Left hindlimb (tissue), 1 donor: ENCODE measurements around the gene ABCB8.

Experiments used
- DNase-seq: peaks from one replicate; pipeline ENCODE4 v3.0.0-alpha.2; 2018

ABCB8 gene

DNA sequence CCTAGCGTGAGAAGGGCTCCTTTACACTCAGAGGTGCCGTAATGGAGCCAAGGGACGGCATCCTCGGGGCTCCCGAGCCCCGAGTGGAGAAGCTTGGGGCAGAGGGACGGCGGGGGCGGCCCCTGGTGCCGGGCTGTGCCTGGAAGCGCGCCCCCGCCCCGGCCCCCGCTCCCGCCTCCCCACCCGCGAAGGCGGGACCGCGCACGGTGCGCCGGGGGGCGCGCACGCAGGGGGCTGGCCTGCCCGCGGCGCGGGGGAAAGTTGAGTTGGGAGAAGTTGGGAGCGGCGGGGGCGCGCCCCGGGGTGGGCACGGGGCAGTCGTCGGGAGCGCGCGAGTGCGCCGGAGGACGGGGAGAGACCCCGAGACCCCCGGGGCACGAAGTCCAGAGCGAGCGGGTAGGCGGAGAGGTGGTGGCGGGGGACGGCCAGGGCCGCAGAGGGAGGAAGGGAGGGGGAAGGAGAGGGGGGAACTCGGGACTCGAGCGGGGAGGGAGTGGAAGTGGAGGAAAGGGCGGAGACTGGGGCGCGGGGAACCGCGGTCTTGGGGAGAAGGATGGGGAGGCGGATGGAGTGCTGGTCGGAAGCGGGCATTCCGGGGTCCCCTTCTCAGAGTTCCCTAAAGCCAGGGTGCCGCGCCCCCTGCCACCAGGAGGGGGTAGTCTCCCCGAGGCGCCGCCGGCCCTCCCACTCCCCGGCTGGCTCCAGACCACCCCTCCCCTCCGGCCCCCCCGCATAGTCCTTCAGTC lies 31.3 kb downstream of the ABCB8 start, which contains the start of gene SLC4A2:
SLC4A2 (plus strand) TSS at position 223 of the 746 bp plus-strand sequence. CDS start 2,399 bp downstream, outside the sequence.
- peak; percentile 90 for DNase-seq

DNA sequence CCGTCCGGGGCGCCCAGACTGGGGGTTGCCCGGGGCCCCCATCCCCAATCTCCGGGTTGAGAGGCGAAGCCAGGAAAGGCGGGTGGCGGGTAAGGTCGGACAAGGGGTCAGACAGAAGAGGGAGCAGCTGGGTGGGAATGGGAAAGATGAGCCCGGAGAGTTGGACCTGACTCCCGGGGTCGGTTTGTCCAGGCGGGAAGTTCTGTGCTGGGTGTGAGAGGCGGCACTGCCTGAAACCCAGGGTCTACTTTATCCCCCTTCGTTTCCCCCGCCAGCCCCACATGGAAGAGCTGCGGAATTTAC lies 31.8 kb downstream of the ABCB8 start:
- DNase-seq, result no peak

DNA sequence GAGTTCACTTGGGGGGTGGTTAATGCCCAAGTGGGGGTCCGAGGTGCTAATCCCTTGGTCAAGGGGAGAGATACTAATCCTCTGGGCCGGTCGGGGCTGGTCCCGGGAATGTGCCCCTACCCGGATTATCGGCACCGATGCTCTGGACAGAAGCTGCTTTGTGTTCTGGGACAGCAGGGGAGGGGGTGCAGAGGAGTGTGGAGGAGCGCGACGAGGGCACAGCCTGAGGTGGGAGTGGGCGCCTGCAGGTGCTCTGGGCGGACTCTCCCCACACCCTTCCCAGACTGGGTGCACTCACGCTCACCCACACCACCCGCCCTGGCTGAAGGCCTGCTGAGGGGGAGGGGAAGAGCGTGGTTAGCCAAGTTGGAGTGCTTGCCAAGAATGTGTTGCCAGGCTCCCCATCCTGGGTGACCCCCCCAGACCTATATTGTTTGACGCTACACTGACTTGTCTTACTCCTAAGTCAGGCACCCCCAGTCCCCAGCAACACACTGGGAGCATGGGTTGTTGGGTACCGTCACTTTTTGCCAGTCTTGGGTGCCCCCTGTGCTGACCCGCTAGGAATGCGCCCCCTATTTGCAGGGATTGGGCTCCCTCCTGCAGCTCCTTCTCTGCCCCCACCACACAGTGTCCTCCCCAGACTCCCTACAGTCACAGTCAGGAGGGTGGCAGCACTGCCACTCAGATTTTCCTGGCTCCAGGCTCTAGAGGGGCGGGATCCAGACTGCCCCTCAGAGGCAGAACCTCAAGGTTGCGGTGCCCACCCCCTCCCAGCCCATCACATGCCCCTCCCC lies 32.4 kb downstream of the ABCB8 start:
- DNase-seq, result peak; percentile 62

DNA sequence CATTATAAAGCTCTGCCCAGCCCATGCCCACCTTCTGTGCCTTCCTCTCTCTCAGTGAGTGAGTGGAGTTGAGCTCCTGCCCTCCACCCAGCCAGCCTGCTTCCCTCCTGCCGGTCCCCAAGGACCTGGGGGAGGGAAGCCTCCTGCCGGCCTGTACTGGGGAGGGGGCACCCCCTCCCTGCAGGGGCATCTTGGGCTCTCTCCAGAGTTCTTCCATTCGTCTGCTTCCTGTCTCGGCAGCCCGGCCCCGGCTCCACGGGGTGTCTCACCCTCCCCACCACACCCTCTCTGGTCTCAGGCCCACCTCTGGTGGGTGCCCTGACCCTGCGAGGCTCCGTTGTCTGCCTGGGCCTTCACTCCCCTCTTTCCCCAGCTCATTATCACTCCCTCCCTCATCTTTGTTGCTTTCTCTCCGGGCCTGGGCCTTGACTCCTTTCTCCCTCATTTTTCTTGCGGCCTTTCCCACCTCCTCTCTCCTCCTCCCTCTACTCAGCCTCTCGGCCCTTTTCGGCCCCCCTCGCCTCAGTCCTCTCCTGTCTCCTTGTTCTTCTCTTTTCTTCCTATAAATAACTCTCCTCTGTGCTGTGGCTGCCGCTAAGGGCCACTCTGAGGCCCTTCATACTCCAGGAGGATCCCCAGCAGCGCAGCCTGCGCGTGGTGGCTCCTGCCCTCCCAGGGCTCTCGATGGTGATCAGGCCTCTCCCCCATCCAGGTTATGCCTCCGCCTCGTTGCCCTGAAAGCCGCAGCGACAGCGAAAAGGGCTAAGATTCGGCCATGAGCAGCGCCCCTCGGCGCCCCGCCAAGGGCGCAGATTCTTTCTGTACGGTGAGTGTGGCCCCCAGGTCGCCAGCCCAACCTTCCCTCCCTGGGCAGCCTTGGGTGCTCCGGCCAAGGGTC lies 33.2 kb downstream of the ABCB8 start:
- DNase-seq, result no peak

DNA sequence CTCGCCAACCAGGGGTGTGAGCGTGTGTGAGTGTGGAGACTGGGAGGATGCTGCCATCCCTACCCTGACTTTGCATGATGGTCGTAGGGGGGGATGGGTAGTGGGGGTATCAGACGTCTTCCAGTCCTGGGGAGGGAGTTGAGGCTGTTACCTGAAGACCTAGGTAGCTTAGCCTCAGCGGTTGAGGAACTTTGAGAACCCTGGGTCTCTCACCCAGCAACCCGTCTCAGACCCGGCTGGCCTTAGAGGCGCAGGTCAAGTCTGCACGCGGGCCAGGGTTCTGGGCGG lies 33.8 kb downstream of the ABCB8 start:
- no peak for DNase-seq

DNA sequence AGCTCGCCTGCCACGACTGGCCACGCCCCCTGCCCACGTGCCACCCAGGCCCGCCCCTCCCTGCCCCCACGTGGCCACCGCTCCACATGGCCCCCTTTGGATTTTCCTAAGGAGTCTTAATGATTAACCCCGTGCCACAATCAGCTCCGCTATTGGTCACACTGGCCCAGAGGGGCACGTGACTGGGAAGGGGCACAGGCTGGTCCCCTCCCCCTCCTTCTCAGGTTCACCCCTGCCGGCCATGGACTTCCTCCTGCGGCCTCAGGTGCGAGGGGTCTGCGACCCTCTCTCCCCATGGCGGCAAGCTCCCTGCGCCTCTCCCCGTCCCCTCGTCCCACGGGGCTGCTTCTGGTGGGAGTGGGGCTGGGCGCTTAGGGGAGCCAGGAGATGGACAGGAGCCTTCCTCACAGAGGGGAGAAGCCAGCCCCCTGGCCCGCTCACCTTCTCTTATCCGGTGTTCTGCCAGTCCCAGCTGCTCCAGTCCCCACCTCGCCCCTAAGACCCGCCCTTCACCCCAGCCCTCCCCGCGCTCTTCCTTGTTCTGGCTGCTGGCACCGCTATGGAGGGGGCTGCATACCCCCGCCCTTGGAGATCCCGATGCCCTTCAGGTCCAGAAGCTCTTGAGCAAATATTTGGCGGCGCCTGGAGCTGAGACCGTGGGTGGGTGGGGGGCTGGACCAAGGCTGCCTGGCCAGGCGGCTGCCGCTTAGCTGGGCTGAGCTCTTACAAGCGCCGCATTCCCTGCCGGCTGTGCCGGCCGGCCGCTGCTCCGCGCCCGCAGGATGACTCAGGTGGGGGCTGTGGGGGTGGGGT lies 34.4 kb downstream of the ABCB8 start:
- DNase-seq, result peak; percentile 59

DNA sequence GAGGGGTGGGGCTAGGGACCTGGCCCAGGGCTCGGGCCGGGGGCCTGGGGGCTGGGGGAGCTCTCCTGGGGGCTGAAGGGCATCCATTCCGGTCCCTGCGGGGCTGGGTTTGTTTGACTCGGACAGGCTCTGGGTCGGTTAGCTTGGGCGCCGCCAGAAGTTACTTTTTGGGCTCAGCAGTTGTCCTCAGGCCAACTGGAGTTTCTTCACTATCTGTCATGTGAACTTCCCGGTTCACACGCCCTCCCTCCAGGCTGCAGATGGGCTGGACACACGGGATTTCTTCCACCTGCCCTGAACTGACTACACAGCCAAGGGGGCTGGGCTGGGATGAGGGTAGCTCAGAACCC lies 34.9 kb downstream of the ABCB8 start:
- DNase-seq, result no peak

DNA sequence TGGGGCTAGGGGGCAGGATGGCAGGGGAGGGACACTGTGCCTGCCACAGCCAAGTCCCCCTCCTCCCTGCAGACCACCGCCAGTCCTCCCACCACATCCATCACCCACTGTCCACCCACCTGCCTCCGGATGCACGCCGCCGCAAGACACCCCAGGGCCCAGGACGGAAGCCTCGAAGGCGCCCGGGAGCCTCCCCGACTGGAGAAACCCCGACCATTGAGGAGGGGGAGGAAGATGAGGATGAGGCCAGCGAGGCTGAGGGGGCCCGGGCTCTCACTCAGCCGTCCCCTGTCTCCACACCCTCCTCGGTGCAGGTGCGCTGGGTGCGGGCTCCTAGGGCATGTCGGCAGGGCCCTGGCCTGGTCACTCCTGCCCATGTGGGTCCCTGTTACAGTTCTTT lies 36.2 kb downstream of the ABCB8 start:
- no peak for DNase-seq

DNA sequence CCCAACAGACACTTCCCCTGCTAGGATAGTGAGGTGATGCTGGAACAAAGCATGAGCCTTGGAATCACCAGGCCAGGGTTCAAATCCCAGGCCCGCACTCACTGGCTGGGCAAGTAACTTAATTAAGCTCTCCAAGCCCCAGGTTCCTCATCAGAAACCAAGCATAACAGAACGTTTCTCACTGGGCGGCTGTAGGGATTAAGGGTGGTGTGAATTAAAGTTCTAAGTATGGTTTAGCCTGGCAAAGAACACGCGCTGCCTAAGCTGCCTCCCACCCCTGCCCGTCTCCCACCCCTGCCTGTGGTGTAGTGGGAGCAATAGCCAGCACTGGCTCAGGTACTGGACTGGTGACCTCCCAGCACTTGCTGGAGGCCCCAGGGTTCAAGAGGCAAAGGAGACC lies 36.7 kb downstream of the ABCB8 start:
- no peak for DNase-seq

DNA sequence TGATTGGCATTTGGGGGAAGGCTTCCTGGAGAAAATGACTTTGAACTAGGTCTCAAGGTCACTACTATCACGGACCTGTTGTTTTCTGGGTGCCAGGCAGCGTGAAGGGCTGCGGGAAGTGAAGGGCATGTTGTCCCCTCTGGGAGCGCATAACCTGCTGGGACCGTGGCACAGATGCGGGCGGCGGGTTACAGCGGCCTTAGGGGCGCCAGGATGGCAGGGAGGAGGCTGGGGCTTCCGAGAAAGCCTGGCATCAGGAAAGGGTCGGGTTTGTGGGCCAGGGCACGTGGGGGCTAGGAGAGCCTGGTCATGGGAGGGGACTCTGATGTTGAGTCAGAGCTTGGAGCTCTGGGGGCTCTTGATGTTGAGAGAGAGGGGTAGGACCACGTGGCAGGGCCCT lies 37.3 kb downstream of the ABCB8 start:
- no peak for DNase-seq

DNA sequence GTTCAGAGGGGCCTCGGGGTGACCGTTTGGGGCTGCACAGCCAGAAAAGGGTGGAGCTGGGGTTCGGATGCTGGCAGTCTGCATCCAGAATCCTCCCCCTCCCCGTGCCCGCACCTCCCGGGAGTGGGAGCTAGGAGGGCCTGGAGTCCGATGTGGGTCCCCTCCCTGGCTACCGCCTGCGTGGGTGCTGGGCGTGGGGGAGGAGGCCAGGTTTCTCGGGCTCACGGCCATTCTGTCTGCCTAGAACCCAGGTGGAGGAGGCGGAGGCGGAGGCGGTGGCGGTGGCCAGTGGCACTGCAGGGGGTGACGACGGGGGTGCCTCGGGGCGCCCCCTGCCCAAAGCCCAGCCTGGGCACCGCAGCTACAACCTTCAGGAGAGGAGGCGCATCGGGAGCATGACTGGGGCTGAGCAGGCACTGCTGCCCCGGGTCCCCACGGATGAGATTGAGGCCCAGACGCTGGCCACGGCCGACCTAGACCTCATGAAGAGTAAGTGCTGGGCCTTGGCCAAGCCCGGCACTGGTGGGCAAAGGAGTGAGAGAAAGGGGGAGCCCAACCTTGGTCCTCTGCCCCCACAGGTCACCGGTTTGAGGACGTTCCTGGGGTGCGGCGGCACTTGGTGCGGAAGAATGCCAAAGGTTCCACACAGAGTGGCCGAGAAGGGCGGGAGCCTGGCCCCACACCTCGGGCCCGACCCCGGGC lies 38.2 kb downstream of the ABCB8 start:
- no peak for DNase-seq

DNA sequence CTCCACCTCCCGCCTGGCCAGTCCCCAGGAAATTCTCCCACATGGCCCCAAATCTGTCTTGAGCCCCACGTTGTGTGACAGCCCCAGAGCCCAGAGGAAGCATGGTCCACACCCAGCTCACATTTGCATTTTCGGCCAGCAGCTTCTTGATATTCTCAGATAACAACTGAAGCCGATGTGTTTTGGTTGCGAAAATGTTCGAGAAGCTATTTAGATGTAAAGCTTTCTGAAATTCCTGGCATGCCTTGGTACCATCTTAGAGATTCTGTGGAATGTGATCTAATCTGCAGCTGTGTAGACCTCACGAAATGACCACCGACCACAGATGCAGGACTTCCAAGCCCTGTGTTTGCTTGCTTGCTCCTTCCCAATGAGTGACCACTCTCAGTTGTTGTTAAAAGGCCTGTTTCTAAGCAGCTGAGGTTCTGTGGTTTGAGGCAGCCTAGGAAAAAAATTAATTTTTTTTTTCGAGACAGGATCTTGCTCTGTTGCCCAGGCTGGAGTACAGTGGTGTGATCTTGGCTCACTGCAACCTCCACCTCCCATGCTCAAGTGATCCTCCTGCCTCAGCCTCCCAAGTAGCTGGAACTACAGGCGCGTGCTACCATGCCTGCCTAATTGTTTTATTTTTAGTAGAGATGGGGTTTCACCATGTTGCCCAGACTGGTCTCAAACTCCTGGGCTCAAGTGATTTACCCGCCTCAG lies 40.0 kb downstream of the ABCB8 start:
- no peak for DNase-seq

DNA sequence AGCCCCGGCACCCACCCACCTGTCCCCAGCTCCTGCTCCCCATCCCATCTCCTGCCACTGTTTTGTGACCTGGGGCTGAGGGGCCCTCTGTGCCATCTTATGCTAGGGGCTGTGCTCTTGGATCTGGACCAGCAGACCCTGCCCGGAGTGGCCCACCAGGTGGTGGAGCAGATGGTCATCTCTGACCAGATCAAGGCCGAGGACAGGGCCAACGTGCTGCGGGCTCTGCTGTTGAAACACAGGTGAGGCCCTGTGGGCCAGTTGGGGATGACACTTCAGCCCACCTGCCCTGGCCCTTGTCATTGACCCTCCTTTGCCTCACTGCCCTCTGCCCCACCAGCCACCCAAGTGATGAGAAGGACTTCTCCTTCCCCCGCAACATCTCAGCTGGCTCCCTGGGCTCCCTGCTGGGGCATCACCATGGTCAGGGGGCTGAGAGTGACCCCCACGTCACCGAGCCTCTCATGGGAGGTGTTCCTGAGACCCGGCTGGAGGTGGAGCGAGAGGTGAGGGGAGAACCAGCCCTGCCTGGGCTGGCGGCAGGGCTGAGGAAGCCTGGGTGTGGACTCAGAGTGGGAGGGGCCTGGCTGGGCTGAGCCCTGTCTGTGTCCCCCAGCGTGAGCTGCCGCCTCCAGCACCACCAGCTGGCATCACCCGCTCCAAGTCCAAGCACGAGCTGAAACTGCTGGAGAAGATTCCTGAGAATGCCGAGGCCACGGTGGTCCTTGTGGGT lies 41.8 kb downstream of the ABCB8 start:
- DNase-seq, result no peak

DNA sequence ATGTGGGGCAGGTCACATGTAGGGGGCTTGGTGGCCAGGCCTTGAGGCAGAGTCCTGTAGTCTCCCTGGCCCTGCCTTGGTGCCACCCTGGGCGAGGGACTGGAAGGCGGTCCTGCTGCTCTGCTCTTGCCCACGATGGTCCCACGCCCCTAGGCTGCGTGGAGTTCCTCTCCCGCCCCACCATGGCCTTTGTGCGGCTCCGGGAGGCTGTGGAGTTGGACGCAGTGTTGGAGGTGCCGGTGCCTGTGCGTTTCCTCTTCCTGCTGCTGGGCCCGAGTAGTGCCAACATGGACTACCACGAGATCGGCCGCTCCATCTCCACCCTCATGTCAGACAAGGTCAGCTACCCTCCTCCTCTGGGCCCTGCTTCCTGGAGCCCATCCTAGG lies 42.3 kb downstream of the ABCB8 start:
- no peak for DNase-seq

DNA sequence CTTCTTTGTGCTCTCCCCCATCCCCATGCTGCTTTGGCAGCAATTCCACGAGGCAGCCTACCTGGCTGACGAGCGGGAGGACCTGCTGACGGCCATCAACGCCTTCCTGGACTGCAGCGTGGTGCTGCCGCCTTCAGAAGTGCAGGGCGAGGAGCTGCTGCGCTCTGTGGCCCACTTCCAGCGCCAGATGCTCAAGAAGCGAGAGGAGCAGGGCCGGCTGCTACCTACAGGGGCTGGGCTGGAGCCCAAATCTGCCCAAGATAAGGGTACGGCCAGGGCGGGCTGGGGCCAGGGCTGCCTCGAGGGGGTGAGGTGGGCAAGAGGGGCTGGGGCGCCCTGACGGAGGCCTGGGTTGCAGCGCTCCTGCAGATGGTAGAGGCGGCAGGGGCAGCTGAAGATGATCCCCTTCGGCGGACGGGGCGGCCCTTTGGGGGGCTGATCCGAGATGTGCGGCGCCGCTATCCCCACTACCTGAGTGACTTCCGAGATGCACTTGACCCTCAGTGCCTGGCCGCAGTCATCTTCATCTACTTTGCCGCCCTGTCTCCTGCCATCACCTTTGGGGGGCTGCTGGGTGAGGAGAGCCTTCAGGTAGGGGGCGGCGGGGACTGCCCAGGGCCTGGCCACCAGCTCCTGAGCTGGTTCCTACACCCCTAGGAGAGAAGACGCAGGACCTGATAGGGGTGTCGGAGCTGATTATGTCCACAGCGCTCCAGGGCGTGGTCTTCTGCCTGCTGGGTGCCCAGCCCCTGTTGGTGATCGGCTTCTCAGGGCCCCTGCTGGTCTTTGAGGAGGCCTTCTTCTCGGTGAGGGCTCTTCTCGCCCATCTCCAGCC lies 43.0 kb downstream of the ABCB8 start:
- no peak for DNase-seq

DNA sequence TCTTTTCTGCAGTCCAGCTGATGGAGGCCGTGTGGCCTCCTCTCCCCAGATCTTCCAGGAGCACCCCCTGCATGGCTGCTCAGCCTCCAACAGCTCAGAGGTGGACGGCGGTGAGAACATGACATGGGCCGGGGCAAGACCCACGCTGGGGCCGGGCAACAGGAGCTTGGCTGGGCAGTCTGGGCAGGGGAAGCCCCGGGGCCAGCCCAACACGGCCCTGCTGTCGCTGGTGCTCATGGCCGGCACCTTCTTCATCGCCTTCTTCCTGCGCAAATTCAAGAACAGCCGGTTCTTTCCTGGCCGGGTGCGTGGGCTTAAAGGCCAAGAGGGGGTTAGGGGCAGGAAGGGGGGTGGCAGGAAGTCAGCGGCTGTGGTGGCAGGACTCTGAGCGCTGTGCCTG lies 45.7 kb downstream of the ABCB8 start:
- DNase-seq, result no peak

DNA sequence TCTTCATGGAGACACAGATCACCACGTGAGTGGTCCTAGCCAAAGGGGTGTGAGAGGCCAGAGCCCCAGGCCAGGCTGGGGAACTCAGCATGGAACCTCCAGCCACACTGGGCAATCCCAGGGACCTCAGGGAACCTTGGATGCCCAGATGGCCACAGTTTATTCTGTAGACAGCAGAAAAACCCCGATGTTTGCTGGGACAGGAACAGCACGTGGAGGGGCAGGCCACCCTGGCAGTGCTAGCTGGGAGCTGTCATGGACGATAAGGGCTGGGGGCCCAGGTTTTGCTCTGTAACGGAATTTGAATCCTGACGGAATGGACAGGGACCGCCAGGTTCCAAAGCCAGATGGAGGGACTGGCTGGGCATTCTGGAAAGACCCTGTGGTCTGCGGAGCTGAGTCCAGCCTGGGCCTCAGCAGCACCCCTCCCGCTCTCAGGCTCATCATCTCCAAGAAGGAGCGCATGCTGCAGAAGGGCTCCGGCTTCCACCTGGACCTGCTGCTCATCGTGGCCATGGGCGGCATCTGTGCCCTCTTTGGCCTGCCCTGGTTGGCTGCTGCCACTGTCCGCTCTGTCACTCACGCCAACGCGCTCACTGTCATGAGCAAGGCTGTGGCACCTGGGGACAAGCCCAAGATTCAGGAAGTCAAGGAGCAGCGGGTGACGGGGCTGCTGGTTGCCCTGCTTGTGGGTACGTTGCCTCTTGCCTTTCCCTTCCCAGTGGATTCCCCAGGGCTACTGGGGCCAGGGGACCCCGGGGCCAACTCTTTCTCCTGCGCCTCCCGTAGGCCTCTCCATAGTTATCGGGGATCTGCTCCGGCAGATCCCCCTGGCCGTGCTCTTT lies 46.8 kb downstream of the ABCB8 start:
- no peak for DNase-seq

DNA sequence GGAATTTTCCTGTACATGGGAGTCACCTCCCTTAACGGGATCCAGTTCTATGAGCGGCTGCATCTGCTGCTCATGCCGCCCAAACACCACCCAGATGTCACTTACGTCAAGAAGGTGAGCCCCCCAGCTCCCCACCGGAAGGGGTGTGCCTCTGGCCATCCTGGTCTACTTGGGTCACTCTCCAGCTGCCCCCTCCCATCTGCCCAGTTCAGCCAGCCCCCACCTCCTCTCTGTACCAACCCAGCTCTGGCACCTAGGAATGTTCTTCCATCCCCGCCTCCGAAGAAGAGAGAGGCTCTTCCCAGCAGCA lies 47.4 kb downstream of the ABCB8 start:
- DNase-seq, result no peak

DNA sequence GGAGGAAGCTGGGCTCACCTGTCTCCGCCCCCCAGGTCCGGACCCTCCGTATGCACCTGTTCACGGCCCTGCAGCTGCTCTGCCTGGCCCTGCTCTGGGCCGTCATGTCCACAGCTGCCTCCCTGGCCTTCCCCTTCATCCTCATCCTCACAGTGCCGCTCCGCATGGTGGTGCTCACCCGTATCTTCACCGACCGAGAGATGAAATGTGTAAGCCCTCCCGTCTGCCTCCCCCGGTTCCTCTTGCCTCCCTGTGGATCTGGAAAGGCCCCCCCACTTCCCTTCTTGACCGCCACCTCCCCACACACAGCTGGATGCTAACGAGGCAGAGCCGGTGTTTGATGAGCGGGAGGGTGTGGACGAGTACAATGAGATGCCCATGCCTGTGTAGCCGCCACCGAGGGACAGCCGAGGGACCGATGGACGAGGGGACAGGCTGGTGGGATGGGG lies 47.8 kb downstream of the ABCB8 start:
- DNase-seq, result no peak
